BE2C (cell line): Measurements from ENCODE around the gene HECA.
"Not testable (repeated sequence)": the region's sequence is repeated elsewhere in the genome, so short reads cannot be mapped to it uniquely, and the experiment has no call there.

Experiments
- DNase-seq: peaks from one replicate; pipeline ENCODE4 v3.0.0-alpha.2; 2020
- H3K27me3 ChIP-seq: fragments of 250-450 bp; sonication (Bioruptor Pico); 2 replicates; pipeline ENCODE4 v1.5.1; 2020; ENCODE audit warnings: mild to moderate bottlenecking
- H3K36me3 ChIP-seq: fragments of 250-450 bp; sonication (Bioruptor Pico); 2 replicates; pipeline ENCODE4 v1.5.1; 2020; ENCODE audit warnings: mild to moderate bottlenecking
- H3K4me1 ChIP-seq: fragments of 250-450 bp; sonication (Bioruptor Pico); 2 replicates; pipeline ENCODE4 v1.5.1; 2020
- H3K4me3 ChIP-seq: 2 replicates; pipeline ENCODE4 v1.5.1; 2011; ENCODE audit warnings: low read depth, low read length
- H3K9me3 ChIP-seq: fragments of 250-450 bp; sonication (Bioruptor Pico); 2 replicates; pipeline ENCODE4 v1.5.1; 2020
- TF ChIP-seq, protein P1 (sequence below): IDR thresholded peaks from 2 replicates; pipeline ENCODE4 v1.5.1; 2012; ENCODE audit warnings: mild to moderate bottlenecking, low read depth, low read length

The HECA gene

DNA sequence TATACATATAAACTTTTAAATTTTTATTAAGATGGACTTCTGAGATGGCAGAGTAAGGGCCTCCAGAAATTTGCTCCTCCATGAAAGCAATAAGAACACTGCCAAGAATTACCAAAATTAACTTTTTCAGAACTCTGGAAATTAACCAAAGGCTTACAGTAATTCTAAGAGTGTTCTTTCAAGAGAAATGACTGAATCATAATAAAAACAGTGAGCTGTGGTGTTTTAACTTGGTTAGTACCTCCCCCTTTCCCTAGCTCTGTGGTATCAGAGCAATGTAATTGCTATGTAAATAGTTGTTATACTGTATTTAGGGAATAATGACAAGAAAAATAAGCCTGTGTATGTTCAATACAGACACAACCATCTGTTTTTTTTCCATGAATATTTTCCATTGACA, 19.0 kb downstream of the HECA start:
- no peaks in the 10 kb centered on the region for H3K4me1 ChIP-seq
- H3K4me3 ChIP-seq: no peak overlapping the region
- no peak for DNase-seq
- no peaks in the 10 kb centered on the region for H3K27me3 ChIP-seq
- H3K9me3 ChIP-seq: no peaks in the 10 kb centered on the region
- TF ChIP-seq, protein P1, sequence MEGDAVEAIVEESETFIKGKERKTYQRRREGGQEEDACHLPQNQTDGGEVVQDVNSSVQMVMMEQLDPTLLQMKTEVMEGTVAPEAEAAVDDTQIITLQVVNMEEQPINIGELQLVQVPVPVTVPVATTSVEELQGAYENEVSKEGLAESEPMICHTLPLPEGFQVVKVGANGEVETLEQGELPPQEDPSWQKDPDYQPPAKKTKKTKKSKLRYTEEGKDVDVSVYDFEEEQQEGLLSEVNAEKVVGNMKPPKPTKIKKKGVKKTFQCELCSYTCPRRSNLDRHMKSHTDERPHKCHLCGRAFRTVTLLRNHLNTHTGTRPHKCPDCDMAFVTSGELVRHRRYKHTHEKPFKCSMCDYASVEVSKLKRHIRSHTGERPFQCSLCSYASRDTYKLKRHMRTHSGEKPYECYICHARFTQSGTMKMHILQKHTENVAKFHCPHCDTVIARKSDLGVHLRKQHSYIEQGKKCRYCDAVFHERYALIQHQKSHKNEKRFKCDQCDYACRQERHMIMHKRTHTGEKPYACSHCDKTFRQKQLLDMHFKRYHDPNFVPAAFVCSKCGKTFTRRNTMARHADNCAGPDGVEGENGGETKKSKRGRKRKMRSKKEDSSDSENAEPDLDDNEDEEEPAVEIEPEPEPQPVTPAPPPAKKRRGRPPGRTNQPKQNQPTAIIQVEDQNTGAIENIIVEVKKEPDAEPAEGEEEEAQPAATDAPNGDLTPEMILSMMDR: no peak
- no peaks in the 10 kb centered on the region for H3K36me3 ChIP-seq

DNA sequence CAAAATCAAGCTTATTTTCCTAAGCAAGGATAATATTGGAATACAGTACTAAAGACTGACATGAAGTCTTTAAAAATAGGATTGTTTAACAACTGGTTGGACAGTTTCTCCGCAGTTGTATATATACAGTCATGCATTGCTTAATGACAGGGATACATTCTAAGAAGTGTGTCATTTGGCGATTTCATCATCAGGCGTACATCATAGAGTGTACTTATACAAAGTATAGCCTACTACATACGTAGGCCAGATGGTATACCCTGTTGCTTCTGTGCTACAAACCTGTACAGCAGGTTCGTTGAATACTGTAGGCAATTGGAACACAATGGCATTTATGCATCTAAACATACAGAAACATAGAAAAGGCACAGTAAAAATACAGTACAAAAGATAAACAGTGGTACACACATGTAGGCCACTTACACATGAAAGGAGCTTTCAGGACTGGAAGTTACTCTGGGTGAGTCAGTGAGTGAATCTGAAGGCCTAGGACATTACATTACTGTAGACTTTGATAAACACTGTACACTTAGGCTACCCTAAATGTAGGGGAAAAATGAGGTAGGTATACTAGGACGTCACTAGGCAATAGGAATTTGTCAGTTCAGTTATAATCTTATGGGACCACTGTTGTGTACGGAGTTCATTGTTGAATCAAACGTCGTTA, 20.1 kb downstream of the HECA start:
- TF ChIP-seq, protein P1: no peak
- no peak for DNase-seq
- no peaks in the 10 kb centered on the region for H3K27me3 ChIP-seq

DNA sequence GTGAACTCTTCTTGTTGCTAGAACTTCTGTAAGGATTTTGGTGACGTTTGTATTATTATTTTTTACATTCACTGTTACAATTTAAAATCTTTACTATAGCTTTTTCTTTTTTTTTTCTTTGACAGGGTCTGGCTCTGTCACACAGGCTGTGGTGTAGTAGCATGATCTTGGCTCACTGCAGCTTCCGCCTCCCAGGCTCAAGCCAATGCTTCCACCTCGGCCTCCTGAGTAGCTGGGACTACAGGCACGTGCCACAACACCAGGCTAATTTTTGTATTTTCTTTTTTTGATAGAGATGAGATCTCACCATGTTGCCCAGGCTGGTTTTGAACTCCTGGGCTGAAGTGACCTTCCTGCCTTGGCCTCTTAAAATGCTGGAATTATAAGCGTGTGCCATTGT, 21.2 kb downstream of the HECA start:
- Histone ChIP-seq H3K27me3 (no peaks in the 10 kb centered on the region), H3K36me3 (no peaks in the 10 kb centered on the region), H3K9me3 (no peaks in the 10 kb centered on the region), H3K4me1 (no peaks in the 10 kb centered on the region), H3K4me3 (no peak overlapping the region)
- TF ChIP-seq, protein P1: no peak
- DNase-seq: no peak

More for the DNA sequence above, 20.1 kb downstream of the HECA start:
- Histone ChIP-seq H3K9me3 (no peaks in the 10 kb centered on the region), H3K4me1 (no peaks in the 10 kb centered on the region), H3K4me3 (no peak overlapping the region), H3K36me3 (no peaks in the 10 kb centered on the region)

DNA sequence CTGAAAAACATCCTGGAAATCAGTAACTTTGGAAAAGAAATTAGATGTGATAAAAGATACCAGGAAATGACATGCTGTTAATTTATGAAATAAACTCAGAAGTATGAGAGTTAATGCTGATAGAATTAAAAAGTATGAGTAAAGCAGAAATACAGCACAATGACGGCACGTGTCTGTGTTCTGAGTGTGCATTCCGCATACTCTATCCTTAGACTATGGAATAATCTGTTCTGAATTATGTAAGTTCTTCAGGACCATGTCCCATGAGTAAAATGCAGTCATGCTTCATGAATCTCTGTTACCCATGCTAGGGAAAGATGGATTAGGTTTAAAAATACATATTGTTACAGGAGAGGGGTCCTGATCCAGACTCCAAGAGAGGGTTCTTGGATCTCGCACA, 21.7 kb downstream of the HECA start:
- Histone ChIP-seq H3K4me3 (no peak overlapping the region), H3K36me3 (no peaks in the 10 kb centered on the region), H3K27me3 (no peaks in the 10 kb centered on the region), H3K9me3 (no peaks in the 10 kb centered on the region), H3K4me1 (no peaks in the 10 kb centered on the region)
- no peak for DNase-seq
- TF ChIP-seq, protein P1: no peak

DNA sequence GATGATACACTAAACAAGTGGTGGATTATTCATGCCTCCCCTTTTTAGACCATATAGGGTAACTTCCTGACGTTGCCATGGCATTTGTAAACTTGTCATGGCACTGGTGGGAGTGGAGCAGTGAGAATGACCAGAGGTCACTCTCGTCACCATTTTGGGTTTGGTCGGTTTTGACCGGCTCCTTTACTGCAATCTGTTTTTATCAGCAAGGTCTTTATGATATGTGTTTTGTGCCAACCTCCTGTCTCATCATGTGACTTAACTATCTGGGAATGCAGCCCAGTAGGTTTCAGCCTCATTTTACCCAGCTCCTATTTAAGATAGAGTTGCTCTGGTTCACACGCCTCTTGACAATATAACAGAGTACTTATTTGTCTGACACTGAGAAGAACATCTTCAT, 22.2 kb downstream of the HECA start:
- not testable (repeated sequence) for DNase-seq, H3K27me3 ChIP-seq, H3K4me1 ChIP-seq, H3K36me3 ChIP-seq, H3K4me3 ChIP-seq, H3K9me3 ChIP-seq

DNA sequence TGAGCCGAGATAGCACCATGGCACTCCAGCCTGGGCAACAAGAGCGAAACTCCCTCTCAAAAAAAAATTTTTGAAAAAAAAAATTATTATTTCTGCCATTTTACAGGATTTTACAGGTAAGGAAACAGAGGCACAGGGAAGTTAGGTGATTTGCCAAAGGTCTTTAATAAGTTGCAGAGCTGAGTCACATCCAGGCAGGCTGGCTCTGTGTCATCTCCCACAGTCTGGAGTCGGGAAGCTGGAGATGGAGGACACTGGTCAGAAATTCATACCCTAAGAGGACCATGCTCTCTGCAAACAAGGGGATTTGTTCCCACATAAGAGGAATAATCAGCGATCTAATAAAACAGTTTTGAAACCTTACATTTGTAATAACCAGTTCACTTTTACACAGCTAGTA, 24.1 kb downstream of the HECA start:
- Histone ChIP-seq H3K9me3 (no peaks in the 10 kb centered on the region), H3K36me3 (no peaks in the 10 kb centered on the region), H3K27me3 (no peaks in the 10 kb centered on the region), H3K4me1 (no peaks in the 10 kb centered on the region), H3K4me3 (no peak overlapping the region)
- TF ChIP-seq, protein P1: no peak
- no peak for DNase-seq

DNA sequence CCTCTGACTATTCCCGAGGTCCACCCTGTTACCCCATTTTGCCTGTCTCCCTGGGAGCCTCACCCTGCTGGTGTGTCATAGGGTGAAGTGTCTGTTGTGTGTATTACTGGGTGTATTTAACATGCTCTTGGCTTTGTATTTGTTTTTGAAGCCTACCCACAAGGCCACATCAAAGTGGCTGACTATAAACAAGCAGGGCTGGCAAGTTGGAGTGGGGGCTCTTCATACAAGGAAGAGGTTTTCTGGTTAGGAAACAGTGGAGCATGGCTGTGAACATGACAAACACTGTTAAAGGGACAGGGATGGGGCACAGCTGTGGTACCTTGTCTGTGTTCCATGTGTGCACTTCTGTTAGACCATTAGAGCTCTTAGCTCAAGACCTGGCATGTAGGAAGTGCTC, 26.3 kb downstream of the HECA start:
- H3K27me3 ChIP-seq: no peaks in the 10 kb centered on the region
- H3K4me3 ChIP-seq: no peak overlapping the region
- DNase-seq: no peak
- no peaks in the 10 kb centered on the region for H3K36me3 ChIP-seq
- H3K4me1 ChIP-seq: no peaks in the 10 kb centered on the region
- TF ChIP-seq, protein P1: no peak
- H3K9me3 ChIP-seq: no peaks in the 10 kb centered on the region
